Prostate gland (tissue), 2 donors: Measurements from ENCODE around the gene BET1.

Experiments used
- CTCF ChIP-seq, 4 experiments: fragments of 200-600 bp in 2 of 4; fragments of 450-650 bp in 2 of 4; sonication (generic) in 2 of 4; IDR thresholded peaks; 1 replicate in 3 of 4; 2 replicates in 1 of 4; pipeline ENCODE4 v1.5.1; 2016 to 2019; ENCODE audit warnings: antibody characterized with exemption in 4 of 4, mild to moderate bottlenecking in 2 of 4, moderate library complexity in 2 of 4
- POLR2A ChIP-seq: fragments of 450-650 bp; IDR thresholded peaks from one replicate; pipeline ENCODE4 v1.6.1; 2016; ENCODE audit warnings: antibody characterized with exemption, mild to moderate bottlenecking
- POLR2AphosphoS5 ChIP-seq: sonication (generic); formaldehyde crosslinking; IDR thresholded peaks from one replicate; pipeline ENCODE4 v1.6.1; 2017; ENCODE audit warnings: antibody characterized with exemption

GRCh38 chr7:94031865-94032264 lies 27.7 kb upstream of the BET1 start:
- TF ChIP-seq CTCF (IDR thresholded peaks at IDR 0.05) (no peak), POLR2A (no peak), POLR2AphosphoS5 (no peak)
